SKM-1 (cell line): ENCODE results near the gene ETV3.
A peak's percentile ranks its signal among the peaks of the same experiment; 100 is the strongest.
"Not testable (repeated sequence)": the region's sequence is repeated elsewhere in the genome, so short reads cannot be mapped to it uniquely, and the experiment has no call there.

Experiments used
- DNase-seq: peaks from one replicate; lab custom pipeline; 2025; ENCODE audit not compliant: unreplicated experiment; lab: John Stamatoyannopoulos, UW

Gene ETV3

DNA sequence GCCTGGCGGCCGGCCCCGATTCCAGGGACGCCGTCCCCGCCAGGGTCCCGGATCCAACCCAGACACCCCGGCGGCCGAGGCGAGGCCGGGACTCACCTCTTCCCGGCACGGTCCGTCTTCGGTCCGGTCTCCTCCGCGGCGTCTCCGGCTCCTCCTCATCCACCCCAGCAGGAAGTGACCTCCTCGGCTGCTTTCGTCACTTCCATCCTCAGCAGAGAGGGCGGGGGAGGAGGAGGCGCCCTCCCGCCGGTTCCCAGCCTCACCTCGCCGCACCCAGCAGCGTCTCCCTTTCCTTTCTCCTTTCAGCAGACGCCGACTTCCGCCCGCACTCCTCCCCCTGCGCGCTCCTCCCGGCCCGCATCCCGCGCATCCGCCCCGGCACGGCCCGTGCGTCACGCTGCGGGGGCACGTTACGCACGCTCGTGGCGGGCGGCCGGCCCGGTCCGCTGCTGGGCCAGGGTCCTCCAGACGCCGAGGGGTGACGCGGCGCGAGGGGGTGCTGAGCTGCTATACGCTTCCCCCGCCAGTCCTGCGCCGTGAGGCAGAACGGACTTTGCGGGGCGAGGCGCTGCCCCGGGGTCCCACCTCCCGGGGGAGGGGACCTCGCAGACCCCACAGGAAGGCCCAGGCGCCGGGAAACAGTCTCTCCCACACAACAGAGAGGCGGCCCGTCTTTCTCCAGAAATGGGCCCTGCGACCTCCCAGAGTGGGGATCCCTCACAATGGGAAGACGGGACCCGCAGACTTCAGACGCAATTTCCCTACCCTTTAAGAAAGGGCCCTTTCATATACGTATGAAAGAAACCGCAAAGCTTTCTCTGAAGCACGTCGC is at the start of gene ETV3:
Gene ETV3 (minus strand): TSS at position 176 of the 832 bp plus-strand sequence. CDS start 2,043 bp downstream, outside the sequence.
- DNase-seq: peak; percentile 95

DNA sequence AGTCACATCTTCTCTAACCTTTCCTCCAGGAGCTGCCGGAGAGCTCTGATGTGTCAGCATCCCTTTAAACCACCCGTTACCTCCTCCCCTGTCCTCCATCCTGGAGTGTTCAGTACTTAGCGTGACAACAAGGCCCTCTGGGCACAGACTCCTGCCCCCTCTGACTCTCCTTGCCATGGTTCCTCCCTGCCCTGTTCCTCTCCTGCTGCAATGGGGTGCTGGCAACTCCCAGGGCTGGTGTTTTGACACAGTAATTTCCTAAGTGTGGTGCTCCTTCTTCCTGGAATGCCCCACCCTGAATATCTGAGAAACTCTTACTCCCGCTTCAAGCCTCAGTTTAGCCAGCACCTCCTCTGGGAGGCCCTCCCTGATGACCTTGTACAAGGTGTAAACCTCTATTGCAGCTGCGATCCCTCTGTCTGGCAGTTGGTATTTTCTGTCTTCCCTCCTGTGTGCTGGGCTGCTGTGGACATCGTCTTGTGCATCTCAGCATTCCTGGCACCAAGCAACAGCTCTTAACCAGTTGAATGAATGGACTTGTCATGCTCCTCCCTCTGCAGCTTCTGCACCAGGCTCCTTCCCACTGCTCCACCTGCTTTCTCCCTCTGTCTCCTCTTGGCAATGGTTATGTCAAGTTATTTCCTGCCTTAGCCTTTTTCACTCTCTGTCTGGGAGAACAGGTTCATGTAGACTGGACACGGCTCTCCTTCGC is 48.2 kb upstream of the ETV3 start:
- no peak for DNase-seq

DNA sequence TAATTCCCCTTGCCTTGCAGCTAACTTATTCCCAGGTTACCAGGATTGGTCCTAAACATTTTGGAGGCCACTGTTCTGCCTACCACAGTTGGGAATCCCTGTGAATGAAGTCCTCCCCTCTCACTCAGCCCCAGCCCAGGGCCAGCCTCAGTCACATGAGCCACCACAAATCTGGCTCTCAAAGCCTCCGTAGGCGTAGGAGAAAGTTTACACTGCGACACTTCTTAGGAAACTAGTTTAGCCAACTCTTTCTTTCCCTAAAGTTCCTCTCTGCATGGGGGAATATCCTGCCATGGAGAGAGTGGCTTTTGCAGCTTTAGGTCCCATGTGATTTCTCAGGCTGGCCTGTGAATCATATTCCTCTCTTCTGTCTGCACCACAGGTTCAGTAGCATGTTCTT is 45.7 kb upstream of the ETV3 start:
- DNase-seq: no peak

DNA sequence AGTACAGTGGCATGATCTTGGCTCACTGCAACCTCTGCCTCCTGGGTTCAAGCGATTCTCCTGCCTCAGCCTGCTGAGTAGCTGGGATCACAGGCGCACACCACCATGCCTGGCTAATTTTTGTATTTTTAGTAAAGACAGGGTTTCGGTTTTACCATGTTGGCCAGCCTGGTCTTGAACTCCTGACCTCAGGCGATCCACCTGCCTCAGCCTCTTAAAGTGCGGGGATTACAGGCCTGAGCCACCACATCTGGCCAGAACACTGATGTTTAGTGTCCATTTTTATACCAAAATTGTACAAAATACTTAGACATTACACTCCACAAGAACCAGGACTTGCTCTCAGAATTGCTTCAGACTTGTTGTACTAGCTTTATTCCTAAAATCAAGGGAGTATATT is 44.2 kb upstream of the ETV3 start:
- DNase-seq: not testable (repeated sequence)

DNA sequence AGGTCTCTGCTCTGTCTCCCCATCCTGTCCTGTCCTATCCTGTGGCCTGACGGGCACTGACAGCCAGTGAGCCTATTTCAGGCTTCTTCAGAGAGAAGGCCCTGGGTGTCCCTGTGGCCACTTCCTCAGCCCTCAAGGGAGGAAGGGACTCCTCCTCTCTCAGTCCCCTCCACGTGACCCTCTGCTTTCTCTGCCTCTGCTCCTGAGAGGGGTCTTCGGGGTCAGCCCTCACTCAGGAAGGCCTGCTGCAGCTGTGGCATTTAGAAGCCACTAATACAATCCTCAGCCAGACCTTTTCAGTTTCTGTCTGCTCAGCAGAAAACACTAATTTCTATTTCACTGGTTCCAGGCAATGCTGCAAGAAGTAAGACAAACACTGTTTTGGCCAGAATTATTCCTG is 43.6 kb upstream of the ETV3 start:
- DNase-seq: no peak

DNA sequence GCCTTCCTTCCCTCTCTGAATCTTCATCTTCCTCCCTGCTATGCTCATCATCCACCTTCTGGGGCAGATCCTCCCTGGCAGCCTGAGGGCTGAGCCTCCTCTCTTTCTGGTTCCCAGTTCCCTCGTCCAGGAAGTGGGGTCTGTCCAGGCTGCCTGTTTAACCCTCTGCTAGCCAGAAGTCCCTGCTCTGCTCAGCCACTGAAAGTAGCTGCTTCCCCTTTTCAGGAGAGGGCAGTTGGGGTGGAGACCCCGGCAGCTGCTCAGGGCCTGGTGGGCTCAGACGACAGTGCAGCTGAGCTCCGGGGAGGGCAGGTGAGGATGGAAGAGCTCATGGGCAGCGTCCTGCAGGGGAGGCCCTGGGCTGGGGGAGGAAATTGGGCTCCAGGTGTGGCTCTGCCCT is 43.1 kb upstream of the ETV3 start:
- DNase-seq: no peak

DNA sequence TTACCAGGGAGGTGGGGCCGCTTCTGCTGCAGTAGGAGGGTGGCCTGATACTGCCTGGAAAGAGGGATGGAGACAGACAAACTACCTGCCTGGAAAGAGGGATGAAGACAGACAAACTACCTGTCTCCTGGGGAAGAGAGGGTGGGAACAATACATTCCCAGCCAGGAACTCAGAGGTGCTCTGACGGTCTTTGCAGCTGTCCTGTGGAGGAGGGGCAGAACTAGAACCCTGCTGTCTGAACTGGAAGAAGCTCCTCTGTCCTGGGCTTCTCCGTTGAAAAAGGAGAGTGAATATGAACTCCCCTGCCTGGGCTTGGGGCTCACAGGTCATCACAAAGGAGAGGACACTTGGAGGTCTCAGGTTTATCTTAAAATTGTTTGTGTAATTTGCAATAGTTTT is 40.3 kb upstream of the ETV3 start:
- DNase-seq: no peak

DNA sequence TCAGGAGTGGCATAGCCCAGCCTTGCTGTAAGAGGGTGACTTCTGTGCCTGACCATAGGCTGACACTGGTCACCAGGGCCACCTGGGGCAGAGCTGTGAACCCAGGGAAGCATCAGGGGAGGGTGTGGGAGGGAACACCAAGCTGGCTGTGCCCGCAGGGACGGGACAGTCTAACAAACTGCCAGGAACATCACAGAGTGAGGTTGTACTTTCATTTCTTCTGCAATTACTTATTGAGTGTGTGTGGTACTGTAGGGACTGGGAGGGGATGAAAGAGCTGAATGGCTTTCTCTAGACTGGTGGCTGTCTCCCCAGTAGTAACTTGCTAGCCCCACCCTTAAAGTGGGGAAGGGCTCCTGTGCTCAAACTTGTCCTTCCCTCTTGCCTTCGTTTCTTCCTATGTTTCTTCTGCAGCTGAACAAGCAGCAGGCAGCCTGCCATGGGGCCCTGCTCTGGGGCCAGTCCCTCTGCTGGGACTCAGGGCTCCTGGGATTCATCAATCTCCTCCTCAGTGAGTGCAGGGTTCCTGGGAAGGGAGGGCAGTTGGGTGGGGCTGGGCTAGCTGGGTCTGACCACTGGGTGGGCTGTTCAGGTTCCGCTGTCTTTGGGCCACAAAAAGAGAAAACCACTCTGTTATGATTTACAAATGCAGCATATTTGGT is 39.7 kb upstream of the ETV3 start:
- no peak for DNase-seq

DNA sequence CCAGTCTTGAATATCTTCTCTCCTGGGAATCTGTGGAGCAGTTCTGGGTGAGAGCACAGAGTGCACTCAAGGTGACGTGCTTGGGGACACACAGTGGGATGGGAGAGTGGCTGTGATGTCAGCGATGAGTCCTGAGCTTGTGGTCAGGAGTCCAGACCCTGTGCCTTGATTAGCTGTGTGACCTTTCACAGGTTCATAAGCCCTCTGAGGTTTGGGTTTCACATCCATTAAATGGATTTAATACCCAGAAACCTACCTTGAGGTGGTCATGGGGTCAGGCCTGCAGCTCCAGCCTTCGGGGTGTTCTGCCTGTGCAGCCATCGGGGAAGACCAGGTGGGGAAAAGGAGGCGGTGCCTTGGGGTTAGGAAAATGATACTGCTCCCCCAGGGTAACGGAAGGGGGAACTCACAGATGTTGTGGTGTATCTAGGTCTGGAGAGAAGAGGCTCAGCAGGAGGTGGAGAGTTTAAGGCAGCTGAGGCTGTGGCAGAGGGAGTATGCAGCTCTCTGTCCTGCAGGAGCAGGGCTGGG is 38.5 kb upstream of the ETV3 start:
- DNase-seq: no peak

DNA sequence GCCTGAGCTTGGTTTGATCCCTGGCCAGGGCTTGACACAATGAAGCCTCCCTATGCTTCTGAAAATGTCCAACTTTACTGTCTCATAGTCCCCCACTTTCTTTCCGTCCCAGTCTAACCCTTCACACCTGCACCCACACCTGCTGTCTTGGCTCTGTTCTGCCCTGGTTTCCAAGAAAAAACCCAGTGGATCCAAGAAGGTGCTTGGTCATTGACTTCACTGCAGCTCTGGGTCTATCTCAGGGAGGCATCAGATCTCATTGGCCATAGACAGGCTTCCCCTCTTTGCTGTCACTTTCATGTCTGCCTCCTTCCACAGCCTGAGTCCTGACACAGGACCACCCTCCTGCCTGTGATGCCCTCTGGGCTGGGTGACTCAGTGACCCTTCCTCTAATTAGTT is 37.8 kb upstream of the ETV3 start:
- DNase-seq: no peak

DNA sequence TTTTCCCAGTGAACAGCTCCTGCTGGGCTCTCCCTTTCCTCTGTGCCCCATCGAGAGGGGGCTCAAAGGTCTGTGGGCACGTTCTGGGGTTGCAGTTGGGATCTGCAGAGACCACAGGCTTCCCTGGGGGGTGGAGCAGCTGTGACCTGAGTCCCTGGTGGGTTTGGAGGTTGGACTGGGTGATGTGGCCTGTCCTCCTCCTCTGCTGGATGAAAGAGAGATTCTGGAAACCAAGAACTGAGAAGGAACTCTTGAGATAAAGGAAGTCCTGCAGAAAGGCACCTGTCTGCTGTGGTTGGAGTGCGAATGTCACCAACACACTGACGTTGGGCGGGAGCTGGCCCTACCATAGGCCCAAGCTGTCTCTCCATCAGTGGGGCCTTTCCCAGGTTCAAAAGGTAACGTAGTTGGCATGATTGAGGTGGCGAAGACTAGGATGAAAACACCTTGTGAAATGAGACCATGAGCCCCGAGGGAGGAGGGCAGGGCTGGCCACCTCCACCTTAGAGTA is 35.8 kb upstream of the ETV3 start:
- DNase-seq: no peak

DNA sequence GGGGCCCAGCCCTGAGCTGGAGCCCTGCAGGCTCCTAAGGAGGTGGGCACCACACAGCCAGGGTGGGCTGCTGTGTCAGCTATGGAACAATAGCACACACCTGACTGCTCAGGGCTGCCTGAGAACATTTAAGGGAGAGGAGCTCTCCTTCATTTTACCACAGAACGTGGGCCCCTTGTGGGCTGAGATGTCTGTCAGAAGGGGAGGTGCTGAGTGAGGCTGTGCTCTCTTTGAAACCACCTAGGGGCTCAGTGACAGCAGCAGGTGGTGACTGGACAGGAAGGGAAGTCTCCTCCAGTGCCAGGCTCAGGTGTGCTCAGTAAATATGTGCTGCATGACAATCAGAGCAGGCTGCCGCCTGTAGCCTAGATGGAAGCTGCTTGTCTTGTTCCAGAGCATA is 35.0 kb upstream of the ETV3 start:
- DNase-seq: not testable (repeated sequence)

DNA sequence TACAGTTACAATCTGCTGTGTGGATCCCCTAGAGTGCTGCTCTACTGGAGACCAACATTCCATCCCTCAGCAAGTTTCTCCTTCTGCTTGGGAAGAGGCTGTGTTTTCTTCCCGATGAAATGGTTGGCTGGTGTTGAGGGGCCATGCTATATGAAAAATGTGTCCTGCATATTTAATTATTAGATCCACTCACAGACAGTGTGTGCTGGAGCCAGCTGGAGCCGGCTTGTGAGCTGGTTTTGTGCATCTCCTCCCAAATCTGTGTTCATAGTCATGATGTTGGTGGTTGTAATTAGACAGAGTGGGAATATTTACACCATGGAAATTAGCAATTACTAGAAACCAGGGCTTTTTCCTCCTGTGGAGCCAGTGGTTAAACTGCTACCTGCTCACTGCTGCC is 34.4 kb upstream of the ETV3 start:
- not testable (repeated sequence) for DNase-seq

DNA sequence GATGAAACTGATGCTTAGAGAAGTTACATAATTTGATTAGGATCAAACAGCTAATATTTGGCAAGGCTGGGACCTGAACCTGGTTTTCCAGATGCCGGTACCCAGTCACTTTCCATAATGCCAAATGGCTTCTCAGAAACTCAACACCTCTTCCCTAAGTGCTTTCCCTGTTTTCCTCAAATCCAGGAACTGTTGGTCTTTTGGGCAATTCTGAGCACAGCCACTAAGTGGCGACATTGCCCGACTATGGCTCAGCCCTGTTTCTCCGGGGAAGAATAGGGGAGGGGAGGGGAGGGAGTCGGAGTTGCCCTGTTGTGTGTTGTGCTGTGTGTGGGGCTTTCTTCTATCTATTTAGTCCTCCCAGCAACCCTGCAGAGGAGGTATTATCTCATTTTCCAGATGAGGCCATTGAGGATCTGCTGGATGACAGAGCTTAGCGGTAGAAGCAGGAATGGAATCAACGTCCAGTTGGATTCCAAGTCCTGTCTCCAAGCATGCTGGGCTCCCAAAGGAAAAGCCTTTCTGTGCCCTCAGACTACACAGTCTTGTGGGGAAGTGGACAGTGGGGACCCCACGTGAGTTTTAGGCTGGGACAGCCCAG is 33.8 kb upstream of the ETV3 start:
- not testable (repeated sequence) for DNase-seq

DNA sequence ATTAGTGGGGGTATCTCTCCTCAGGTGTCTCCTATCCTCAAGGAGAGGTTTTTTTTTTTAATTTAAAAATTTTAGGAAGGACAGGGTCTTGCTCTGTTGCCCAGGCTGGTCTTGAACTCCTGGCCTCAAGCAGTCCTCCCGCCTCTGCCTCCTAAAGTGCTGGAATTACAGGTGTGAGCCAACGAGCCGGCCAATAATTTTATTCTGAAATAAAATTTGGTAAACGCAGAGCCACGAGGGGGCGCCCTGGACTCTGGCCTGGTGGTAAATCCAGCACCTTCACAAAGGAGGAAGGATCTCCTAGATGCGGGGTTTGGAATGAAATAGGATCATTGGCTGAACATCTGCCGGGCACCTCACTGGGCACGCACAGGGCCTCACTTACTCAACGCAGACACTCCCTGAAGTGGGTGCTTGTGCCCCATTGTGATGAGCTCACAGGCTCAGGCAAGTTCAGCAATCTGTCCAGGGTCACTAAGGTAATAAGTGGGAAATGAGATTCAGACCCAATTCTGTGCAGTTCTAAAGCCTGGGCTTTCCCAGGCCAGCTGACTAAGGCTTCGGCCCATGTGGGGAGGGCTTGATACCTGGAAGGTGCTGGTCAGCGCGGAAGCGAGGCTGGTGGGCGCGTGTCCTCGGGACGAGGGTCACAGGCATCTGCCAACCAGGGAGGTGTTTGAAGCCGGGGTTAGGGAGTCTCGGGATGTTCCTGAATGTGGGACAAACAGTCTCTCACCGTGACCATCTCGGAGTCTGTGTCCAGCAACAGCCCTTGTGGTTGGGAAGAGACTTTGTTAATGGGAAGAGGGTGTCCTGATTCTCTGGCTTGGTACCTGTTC is 32.7 kb upstream of the ETV3 start:
- DNase-seq: peak; percentile 47

DNA sequence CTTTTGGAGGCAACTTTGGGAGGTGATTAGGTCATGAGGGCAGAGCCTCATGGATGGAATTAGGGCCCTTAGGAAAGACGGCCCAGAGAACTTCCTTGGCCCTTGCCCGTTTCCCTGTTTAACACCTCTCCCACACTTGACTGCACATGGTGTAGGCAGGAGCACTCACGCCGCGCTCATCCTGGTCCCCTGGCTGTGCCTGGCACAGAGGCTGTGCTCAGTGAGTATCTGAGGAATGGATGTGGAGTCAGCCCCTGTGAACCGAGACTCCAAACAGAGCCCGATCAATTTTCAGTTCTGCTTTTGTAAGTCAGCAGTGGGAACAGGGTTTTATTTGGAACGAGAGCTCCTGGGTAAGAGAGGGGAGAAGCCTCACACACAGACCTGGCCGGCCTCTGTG is 29.8 kb upstream of the ETV3 start:
- no peak for DNase-seq

DNA sequence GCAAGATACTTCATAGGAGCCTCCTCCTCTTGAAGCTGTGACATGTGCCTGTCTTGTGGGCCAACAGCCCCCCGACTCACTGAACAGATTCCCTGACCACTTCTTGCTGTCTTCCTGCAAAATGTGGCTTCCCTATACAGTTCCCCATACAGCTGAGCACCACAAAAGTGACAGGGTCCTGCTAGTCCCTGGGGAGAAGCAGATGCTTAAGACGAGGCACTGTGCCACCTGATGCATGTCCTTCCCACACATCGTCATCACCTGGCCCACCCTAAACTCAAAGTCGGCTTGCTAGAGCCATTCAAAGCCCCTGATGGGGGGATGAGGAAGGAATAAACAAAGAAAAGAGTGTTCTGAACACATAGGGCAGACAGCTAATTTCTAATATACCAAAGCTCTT is 29.2 kb upstream of the ETV3 start:
- DNase-seq: no peak

DNA sequence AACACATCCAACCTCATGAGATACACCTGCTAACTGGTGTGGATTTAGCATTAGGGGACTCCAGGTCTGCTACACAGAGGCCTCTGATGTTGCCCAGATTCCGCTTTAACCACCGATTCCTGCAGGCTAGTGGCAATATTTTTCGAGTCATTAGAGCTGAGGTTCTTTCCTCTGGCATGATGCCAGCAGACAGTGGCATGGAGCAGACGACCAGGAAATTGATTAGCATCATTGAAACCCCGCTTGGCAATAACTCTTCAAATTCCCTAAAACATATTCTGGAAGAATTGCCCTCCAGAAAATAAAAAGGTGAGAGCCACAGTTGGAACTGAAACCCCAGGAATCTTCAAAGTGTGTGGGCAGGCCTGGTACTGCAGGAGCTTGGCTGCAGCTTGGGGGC is 28.4 kb upstream of the ETV3 start:
- no peak for DNase-seq

DNA sequence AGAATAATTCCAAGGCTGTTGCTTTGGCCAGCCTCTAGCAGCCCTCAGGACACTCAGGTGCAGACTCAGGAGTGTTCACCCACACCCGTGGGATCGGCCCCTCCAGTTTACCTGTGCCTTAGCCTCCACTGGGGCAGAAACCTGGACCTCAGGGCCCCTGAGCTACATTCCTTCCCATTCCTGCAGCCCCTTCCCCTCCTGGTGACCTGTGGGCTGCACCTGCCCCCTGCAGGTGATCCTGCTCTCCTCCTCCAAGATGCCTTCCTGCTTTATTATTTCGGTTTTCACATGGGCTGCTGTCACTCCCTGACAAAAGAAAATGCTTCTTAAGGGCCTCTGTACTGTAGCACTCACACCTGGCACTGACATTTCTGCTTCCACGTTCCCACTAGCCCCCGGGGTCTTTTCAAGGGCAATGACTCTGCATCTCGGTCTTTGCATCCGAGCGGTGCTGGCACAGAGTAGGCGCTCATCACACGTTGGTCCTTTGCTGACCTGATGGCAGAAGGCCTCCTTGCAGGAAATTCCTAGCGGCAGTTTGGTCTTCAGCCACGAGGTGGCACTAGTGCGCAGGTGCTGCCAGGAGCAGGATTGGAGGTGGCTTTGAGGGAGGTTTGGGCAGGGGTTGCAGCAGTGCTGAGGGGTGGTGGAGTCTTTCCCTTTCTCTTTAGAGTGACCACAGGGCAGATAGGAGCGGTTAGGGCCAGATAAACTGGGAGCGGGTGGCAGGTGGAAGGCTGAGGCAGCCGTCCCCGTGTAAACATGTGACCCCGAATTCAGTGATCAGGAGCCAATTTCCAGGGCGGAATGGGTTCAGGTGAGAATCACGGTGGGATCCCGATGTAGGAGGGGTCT is 25.3 kb upstream of the ETV3 start:
- peak; percentile 68 for DNase-seq
